ENCODE measurements around the gene EGFL7.
A peak's percentile ranks its signal among the peaks of the same experiment; 100 is the strongest.

EGFL7 gene

DNA sequence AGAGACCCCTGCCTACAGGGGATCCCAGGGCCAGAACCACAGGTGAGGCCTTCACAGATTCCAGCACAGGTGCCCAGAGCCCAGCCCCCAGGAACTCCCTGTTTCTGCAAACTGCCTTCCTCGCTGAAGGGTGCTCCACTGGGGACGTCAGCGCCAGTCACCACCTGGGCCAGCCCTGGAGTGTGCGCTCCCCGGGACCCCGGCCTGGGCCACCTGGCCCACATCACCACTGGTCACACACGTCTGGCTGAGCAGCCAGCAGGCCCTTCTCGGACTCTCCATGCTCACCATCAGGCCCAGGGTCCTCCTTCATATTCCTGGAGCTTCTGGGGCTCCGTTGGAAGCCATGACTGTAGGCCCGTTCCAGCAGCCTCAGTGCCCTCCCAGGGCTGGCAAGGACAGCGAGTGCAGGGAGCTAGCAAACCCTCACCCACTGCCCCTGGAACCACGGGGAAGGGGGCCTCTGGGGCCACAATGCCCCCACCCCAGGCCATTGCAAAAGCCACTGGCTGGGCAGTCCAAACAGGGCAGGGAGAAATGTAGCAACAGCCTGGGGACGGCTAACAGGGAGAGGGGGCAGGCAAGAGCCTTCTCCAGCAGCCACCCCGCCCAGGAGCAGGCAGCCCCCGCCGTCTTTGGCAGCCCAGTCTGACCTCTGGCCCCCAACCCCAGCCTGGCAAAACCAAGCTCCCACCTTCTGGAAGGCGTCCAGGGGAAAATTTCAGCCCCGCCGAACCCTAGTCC, 23.2 kb downstream of the EGFL7 start:
- H3K4me3 ChIP-seq (replicated peaks; ENCODE audit: low read depth, low read length): peak overlapping the region; percentile 77
- no peak for DNase-seq (ENCODE audit: low read depth)
- TF ChIP-seq, protein P1, sequence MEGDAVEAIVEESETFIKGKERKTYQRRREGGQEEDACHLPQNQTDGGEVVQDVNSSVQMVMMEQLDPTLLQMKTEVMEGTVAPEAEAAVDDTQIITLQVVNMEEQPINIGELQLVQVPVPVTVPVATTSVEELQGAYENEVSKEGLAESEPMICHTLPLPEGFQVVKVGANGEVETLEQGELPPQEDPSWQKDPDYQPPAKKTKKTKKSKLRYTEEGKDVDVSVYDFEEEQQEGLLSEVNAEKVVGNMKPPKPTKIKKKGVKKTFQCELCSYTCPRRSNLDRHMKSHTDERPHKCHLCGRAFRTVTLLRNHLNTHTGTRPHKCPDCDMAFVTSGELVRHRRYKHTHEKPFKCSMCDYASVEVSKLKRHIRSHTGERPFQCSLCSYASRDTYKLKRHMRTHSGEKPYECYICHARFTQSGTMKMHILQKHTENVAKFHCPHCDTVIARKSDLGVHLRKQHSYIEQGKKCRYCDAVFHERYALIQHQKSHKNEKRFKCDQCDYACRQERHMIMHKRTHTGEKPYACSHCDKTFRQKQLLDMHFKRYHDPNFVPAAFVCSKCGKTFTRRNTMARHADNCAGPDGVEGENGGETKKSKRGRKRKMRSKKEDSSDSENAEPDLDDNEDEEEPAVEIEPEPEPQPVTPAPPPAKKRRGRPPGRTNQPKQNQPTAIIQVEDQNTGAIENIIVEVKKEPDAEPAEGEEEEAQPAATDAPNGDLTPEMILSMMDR (IDR thresholded peaks at IDR 0.05; ENCODE audit: low read length, missing control alignments): no peak

DNA sequence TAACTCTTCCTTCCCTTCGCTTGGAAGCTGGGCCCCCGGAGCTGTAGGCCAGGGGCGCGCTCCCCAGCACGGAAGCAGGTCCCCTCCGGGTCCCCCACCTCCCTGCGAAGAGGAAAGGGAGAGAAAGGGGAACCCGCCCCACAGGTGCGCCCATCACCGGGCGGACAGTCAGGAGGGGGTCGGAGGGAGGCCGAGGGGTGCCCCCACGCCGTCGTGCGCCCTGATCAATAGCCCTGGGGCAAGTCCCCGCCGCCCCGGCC, 23.7 kb downstream of the EGFL7 start:
- H3K4me3 ChIP-seq (replicated peaks; ENCODE audit: low read depth, low read length): peak overlapping the region; percentile 77
- no peak for DNase-seq (ENCODE audit: low read depth)
- TF ChIP-seq, protein P1 (IDR thresholded peaks at IDR 0.05; ENCODE audit: low read length, missing control alignments): no peak

DNA sequence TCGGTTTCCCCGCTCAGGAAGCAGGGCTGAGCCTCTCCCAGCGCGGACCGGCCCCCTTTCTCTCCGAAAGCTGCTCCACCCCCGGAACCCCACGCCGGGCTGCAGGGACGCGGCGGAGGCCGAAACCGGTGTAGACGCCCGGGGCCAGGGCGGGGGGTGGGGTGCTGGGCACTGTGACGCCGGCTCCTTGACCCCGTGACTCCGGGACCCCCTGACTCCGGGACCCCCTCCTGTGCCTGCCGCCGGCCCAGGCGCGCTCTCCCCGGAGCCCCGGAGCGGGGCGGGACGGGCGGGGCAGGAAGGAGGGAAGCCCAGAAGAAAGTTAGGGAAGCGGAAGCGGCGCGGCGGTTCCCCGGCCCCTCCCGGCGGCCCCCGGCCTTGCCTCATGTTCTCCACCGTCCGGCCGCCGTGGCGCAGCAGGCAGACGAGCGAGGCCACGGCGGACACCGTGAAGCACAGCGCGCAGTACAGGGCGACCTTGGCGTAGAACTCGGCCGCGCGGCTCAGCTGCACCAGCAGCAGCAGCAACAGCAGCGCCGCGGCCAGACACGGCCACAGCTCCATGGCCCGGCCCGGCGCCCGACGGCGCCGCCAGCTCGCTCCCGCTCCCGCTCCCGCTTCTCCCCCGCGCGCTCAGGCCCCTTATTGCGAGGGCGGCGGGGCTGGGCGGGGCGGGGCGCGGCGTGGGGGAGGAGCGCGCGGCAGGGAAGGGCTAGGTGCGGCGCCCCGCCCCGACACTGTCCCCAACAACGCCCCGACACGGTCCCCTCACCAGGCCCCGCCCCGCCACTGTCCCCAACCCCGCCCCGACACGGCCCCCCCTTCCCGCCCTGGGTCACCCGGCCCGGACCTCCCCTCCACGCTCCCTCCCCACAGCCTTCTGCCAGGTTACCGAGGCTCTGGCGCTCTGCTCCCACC, 24.3 kb downstream of the EGFL7 start, which contains the start of gene AGPAT2:
Gene AGPAT2, minus strand, starts transcription at position 664 of the 918 bp plus-strand sequence. Its CDS starts 100 bp downstream, at position 564.
- H3K4me3 ChIP-seq (replicated peaks; ENCODE audit: low read depth, low read length): peak within 1 kb of the TSS; percentile 77
- TF ChIP-seq, protein P1 (IDR thresholded peaks at IDR 0.05; ENCODE audit: low read length, missing control alignments): no peak
- DNase-seq (ENCODE audit: low read depth): no peak

DNA sequence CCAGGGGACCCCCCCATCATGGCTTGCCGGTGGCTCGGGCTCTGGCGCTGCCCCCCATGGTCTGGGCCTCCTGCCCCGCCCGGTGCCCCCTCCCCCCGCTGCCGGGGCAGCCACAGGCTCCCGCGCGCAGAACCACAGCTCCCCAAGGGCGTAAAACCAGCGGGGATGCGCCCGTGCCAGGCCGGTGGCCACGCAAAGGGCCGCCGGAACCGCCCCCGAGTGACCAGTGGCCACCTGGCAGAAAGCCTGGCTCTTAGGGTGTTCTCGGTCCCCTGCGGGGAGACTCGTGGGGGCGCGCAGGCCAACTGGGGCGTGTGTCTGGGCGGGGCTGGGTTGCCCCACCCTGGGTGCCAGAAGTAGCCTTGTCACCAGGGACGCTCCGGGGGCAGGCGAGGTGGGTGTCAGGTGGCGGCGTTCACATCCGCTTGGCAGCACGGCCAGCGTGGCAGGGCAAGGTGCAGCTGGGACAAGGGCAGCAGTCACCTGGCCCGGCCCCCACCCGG, 25.1 kb downstream of the EGFL7 start:
- no peak for DNase-seq (ENCODE audit: low read depth)
- TF ChIP-seq, protein P1 (IDR thresholded peaks at IDR 0.05; ENCODE audit: low read length, missing control alignments): no peak
- no peak overlapping the region for H3K4me3 ChIP-seq (replicated peaks; ENCODE audit: low read depth, low read length)

DNA sequence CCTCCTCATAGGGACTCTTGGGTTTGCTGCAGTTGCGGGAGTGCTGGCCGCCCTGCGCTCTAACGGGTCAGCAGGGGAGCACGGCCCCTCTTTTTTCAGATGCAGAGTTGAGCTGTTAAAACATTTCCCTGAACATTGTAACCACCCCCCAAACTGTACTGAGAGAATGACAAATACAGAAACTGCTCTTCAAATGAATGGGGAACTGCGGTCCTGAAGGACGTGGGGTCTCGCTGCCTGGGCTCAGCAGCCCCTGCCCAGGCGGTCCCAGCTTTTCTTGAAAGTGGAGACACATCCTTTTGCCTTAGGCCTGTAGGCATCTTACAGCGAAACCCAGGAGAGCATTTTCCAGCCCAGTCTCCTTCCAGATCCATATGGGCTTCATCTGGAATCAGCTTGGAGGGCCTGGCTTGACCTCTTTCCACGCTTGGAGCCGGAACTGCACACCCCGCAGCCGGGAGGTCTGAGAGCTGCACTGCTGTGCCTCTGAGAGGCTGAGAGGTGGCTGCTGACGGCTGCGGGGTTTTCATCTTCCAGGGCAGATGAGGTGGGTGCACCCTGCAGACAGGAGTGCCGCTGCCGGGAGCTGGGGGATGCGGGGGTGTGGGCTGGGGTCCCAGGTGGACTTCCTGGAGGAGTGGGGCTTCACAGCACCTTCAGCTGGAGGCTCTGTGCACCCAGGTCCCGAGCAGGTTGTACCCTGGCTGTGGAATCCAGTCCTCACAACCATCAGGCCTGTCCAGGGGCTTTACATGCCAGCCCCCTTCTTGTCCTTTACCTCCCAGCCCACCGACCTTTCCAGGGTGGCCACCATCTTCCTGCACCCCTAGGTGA, 25.8 kb downstream of the EGFL7 start:
- DNase-seq (ENCODE audit: low read depth): no peak
- TF ChIP-seq, protein P1 (IDR thresholded peaks at IDR 0.05; ENCODE audit: low read length, missing control alignments): no peak
- no peak overlapping the region for H3K4me3 ChIP-seq (replicated peaks; ENCODE audit: low read depth, low read length)

DNA sequence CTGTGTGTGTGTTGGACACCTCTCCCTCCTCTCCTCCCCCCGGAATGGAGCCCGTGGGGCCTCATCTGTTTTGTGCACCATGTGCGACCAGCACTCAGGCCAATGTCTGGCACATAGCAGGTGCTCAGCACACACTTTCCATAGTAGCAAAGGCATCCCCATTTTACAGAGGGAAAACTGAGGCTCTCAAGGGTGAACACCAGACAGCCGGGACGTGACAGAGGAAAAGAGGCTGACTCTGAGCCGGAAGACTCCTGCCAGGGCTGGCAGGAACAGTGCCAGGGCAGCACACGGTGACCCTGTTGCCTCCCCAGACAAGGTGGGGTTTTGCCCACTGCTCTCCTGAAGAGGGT, 26.4 kb downstream of the EGFL7 start:
- DNase-seq (ENCODE audit: low read depth): no peak
- H3K4me3 ChIP-seq (replicated peaks; ENCODE audit: low read depth, low read length): no peak overlapping the region
- TF ChIP-seq, protein P1 (IDR thresholded peaks at IDR 0.05; ENCODE audit: low read length, missing control alignments): no peak
